CD1c-positive myeloid dendritic cell (primary cell): Measurements from ENCODE around the gene ROBO1.

ENCODE experiments used
- DNase-seq: peaks from one replicate; pipeline ENCODE4 v3.0.0-alpha.2; 2016; ENCODE audit errors: extremely low spot score

The ROBO1 gene

DNA sequence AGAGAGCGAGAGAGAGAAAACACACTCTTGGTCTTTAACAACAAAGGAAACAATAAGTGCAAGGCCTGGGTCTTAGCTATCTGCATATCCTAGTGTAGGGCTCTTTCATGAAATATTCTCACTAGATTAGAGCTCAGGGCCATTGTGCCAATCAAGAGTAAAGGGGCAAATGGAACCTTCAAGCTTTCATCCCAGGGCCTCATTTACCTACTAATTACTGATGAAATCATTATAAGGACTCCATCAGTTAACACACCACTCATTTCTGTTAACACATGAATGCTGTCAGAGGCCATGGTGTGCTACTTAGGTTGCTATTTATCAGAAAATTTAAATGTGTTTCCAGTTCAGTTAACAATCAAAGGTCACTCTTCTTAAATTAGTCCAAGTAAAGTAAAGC lies 597.8 kb downstream of the ROBO1 start:
- no peak for DNase-seq

DNA sequence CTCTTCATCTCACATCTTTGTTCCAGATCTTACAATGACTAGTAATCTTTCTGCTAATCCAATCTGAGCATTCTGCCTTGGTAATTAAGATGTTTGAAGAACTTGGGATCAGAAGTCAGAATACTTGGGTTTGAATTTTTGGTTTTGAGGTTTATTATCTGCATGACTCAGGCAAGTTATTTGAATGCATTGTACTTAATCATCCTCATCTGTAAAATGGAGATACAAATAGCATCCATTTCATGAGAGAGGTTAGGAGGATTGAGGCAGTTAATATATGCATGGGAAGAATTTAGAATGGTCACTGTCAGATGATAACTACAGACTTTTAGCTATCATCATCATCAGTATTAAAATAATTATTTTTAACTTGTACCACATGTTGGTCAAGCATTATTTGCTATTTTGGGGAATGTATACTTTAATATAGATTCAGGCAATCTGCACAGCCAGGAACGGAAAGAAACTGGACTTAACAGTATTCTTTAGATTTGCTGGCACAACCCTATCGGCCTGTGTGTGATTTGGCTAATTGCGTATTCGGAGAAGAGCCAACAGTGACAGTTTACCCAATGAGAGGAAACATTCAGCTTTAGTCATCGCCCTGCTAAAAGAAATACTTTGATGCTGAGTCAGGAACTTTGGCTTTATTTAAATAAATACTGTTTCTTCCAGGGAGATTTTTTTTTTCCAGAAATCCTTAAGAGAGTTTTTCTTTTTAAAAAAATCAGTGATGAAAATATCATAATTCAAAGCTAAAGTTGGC lies 600.0 kb downstream of the ROBO1 start:
- DNase-seq: no peak

DNA sequence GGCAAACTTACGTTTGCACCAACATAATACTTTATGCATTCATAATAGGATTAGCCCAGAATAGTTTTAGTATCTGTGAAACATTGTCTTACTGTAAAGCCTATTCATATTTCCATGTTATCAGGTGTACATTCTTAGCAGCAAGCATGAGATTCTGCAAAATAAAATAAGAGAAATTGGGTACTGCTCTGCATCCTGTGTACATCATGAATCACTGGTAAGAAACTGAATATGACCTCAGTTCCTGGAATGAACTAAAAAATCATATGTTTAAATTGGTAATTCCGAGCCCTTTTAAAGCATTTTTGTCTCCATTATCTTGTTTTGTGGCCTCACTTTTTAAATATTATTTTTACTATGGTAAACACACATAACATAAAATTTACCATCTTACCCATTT lies 605.1 kb downstream of the ROBO1 start:
- DNase-seq: no peak

DNA sequence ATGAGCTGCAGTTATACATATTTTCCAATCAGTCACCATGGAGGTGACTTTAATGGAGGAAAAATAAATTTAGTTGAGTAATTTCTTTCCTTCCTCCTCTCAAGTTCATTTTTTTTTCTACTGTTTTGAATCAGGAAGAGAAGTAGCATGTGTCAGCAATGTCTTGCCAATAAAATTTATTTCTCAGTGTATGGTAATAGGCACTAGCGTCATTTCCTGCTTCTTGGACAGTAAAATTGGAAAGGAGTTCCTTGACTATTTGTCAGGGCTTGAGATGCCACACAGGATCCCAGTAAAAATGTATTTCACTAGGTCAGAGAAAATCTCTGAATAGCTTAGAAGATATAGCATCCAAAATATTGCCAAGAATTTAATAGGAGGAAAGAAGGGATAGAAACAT lies 605.9 kb downstream of the ROBO1 start:
- no peak for DNase-seq

DNA sequence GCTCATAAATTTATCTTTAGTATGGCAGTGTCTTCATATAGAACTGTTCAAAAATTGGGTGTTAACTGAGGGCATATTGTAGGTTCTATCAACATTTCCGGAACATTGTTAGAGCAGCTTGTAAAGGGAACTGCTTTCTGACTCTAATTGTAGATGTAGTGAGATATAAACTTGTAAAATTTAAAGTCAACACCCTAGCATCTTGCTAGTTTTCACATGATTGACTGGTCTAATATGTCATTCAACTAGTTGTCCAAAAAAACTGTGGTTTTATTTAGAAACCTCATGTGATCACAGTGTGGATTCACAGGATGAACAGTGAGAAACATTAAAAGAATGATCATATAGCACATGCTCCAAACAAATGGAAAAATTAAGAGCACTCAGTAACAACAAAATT lies 607.4 kb downstream of the ROBO1 start:
- DNase-seq: no peak

DNA sequence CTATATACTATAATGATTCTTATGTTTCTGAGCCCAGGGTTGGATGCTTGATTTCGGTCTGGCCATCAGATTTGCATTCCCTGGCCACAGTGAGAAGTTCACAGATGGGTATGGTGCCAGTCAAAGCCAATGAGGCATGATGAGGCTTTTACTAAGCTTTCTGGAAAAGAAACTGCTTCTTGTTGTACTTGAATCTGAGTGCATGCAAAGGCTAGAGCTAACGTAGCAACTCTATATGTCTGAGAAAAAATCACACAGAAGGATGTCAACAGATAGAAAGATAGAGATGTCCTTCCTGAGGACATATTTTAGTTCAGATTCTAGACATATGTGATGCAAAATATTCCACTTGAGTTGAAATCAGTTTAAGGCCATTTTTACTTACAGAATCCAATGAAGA lies 608.1 kb downstream of the ROBO1 start:
- no peak for DNase-seq

DNA sequence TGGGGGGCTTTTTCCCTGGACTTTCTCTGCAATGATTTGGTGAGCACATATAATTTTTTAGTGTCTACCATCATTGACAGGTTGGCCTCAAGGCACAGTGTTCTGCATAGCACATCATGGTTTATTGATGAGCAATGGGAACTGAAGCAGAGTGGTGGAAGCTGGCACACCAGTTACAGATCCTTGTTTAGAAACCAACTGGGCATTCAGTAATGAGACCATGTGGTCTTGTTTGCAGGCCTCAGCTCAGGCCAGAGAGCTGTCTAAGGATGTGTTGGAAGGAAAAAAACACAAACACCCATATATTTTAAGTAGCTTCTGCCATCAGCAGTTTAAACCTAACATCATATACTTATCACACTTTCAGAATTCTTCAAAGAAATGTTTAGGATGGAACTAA lies 610.6 kb downstream of the ROBO1 start:
- no peak for DNase-seq

DNA sequence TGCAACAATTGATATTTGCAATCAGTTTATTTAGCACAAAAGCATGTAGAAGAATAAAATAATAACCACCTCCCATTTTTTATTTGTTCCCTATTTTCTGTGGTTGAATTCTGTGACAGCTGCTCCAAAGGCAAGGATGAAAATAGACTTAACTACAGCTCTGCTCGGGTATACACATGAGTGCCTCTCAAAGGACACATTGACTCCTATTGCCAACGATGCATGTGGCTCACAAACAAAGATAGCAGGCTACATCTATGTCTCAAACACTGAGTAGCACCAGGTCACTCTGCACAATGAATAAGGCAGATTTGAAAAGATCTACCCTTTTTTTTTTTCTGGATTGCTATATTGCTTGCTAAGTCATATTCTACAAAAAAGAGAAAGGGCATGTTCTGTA lies 612.9 kb downstream of the ROBO1 start:
- DNase-seq: no peak

DNA sequence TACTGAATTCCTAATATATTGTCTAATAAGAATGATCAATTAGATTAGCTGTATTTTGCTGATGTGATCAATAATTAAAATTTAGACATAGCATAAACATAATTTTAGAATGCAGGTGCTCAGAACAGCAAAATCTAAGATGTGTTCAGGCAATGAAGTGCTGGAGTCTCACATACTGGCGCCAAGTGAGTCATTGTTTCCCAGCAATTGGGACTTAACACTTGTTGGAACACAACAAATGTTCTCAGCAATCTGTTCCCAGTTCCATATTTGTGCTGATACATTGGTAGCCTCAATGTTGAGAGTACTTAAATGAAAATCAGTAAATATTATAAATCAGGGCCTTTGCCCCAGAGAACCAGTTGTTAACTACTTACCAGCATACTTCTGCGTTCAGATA lies 619.0 kb downstream of the ROBO1 start:
- DNase-seq: no peak

DNA sequence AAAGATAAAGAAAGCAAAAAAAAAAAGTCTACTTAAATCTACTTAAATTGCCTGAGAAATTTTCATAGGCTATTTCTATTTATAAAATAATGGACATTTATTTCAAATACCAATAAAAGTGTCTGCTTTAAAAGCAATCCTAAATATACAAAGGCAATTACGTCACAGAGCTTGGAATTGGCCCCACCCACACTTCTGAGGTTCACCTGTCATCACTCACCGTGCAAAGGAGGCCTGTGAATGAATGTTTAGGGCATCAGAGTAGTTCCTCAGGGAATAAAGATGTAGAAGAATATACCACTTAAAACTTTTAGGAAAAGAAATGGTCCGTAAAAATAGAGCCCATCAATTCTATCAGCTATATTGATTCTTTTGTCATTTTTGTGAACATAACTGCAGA lies 621.8 kb downstream of the ROBO1 start:
- DNase-seq: no peak

DNA sequence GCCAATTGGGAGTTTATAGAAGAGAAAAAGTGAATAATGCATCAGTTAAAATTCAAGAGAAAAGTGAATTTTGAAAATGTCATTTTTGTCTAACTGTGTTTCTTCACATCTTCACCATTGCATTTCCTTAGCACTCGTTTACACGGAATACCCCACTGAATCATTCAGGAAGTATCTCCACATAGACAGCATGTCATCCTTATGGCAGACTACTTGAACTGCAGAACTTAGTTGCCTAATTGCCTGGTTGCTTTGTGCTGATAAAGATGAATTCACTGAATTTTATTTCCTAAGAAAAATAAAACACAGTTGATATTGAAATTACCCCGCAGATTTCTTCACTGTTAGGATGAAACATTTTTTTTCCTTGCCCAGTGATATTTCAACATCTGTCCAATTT lies 627.1 kb downstream of the ROBO1 start:
- DNase-seq: no peak

DNA sequence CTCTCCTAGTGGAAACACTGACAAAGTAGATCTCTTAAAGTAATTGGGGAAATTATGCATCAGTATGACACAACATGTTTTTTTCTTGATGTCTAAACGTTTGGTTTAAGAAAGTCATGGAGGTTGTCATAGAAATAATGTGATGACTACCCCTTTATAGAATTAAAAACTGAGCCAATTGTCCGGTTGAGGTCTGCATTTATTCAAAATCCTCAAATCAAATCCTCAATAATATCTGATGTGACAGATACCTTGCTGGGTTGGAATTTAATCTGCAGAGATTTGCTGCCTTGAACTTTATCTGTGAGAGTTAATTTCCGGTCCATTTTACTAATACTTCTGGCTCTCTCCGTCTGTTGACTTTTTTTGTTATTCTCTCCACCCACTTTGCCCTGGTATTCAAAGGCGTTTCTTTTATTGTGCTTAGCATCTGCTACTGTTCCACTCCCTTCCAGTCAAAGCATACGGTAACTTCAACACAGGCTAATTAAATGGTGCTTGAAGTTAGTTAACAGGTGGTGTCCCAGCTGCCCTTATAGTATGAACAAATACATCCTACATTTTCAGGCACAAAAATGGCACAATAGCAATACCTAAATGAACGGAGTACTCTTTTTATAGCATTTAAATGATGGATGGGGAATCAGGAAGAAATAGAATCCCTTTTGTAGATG lies 628.3 kb downstream of the ROBO1 start:
- DNase-seq: no peak

DNA sequence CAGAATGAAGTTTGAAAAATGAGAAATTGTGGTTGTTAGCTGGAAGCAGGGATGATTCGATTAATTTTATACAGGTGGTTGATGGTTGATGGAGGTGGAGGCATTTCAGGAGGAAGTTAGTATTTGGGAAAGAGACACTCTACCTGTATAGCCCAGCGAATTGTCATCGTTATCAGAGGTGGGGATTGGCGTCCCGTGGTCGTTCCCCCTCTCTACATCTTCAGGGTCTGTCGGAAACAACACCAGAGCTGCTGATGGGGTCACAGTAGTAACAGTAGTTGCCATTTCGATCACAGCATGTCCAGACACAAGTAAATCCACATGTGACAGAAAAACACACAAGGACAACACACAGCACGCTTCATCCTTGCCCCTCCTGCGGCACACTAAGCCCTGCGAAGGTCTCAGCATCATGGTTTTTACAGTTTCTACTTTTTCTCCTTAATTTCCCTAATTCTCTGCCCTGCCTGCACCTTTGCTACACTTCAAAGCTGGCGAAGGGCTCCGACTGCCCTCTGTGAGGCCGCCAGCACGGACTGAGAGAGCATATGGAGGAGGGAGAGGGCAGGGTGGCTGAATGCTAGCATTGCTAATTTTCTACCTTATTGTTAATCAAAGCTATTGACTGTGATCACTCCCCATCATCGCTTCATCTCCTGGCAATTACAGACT lies 642.3 kb downstream of the ROBO1 start:
- no peak for DNase-seq

DNA sequence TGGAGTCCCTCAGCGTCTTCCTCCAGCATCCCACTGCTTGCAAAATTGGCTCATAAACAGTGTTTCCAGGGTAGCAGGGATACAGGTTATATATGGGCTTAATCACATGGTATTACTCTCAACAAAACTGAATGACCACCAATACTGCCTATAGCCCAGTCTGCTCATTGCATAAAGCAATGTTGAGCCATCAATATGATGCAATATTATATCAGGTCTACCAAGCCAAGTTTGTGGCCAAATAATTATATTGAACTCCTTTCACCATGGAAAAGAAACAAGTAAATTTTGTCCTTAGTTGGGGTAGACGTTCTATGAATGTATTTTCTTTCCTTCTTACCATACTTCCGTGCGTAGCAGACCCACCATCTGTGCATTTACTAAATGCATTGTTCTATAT lies 652.3 kb downstream of the ROBO1 start:
- no peak for DNase-seq

DNA sequence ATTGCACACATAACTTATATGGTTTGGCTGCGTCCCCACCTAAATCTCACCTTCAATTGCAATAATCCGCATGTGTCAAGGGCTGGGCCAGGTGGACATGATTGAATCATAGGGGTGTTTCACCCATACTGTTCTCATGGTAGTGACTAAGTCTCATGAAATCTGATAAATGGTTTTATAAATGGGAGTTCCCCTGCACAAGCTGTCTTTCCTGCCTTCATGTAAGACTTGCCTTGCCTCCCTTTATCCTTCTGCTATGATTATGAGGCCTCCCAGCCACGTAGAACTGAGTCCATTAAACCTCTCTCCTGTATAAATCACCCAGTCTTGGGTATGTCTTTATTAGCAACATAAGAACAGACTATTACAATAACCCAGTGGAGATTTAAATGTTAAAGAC lies 653.9 kb downstream of the ROBO1 start:
- DNase-seq: no peak

DNA sequence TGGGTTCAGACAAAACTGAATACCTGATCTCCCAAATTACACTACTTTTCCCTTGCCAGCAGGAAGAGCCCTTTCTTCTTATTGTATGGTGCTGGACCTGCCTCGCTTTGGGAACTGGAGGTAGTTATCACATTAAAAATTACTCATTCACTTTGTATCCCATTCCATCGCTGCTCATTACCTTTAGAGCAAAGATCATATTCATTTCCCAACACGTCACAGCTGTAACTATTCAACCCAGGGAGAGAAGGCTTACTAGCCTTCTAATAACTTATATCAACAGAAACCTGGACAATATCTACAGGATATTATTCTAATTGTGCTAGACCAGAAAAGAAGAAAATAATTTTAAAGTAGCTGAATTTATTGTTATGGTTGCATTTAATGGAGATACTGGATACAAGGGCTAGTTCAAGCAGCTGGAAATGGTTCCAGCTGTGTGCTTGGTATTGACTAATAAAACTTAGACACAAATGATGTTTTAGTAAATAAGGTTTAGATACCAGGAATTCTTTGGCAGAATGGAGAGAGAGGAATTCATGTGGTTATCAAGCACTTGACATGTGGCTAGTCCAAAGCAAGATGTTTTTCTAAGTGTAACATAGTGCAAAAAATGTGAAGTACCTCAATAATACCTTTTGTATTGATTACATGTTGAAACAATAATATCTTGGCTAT lies 656.3 kb downstream of the ROBO1 start:
- no peak for DNase-seq

DNA sequence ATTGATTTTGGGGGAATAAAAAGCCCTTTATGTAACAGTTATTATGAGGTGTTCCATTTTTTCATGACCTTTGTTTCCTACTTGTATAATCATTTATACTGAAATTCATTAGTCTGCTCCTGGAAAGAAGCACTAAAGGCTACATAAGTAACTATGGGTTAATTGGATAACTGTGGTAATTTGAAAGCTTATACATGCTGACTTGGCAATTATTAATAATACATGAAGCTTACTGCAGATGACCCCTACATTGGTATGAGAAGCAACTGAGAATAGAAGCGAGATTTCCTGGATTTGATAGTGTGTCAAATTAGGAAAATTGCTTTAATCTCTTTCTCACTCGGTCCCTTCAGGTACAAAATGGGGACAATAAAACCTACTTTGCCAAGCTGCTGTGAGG lies 658.0 kb downstream of the ROBO1 start:
- DNase-seq: no peak

DNA sequence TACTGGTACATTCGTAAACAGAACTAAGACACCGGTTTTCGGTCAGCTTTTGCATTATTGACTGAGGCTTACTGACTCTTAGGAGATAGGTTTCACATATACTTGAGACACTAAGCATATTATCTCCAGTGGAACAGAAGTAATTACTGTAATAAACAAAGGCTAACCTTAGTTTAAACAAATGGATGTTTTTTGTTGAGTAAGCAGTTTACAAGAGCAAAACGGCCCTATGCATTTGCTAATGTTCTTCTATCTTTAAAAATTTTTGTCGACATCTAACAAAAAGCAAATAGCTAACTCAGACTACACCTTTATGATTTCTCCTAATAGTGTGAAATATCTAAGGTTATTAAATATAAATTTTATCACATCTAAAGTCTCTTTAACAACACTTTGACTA lies 664.5 kb downstream of the ROBO1 start:
- no peak for DNase-seq

DNA sequence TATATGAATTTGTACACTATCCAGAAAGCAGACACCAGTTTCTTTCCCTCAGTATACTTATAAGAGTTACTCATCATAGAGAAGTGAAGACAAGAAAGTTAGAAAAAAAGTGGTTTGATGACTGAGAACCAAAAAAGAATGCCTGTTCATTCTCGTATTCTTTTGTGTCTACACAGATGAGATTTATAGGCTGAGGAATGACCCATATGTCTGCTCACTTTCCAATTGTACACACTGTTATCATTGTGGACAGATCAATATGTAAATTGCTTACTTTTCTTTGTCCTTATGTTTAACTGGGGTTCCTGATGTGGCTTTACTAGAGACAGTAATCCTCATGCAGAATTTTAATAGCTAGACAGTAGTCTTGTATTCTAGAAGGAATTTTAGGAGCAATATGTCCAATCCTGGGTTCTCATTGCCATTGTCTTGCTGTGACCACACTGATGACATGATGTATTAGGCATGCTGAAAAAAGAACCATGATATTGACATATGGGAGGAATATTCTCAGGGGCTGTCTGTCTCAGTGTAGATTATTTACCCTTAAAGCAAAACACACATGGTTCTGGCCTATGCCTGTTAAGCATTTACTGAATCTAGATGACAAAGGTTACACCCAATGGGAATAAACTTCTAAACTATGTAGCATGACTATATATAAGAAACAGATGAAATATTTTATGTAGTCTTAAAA lies 669.7 kb downstream of the ROBO1 start:
- DNase-seq: no peak

DNA sequence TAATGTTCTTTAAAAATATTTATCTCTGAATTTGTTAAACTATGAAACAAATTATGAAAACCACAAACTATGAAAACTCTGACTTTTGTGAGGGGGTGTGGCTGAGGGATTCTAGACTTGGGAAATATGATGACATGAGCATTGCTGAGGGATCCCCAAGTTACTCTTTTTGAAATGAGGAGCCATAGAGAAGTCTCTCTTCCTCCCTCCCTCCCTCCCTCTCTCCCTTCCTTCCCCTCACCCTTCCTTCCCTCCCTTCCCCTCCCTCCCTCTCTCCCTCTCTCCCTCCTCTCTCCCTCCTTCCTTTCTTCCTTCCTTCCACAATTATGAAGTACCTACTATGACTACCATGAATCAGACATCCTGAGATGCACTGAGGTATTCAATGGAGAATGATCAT lies 673.1 kb downstream of the ROBO1 start:
- no peak for DNase-seq

DNA sequence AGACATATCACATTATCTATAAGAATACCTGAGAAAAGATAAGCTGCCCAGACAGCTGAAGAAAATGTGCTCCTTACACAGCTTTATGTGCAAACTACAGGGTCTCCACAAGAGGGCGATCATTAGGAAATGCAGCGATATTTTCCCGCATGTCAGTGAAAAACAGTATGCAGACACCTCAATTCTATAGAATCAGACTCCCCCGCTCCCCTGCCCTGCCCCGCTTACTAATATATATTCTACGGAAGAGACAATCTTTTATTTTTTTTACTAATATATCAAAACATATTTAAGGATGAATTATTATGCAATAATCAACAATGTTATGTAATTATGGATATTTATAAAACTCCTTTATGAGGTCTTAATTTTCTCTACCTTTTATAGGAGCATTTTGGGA lies 681.3 kb downstream of the ROBO1 start:
- DNase-seq: peak; percentile 30

DNA sequence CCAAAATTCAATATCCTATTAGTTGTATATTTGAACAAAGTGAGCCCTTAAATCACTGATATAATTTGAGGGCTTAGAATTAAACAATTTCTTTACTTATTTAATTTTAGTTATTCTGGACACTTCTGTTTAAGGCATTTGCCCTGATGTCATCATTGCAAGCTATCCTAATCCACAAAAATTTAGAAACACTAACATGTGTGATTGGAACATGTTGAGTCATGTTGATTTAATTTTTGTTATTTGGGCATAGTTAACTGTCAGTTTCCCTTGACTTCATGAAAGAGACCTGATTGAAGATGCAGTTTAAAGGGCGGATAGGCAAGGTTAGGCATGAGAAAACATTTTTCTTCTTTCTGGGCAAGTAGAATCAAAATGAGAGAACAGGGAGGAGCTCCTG lies 682.6 kb downstream of the ROBO1 start:
- DNase-seq: no peak
